GM12892 (cell line): ENCODE data around the gene JADE3.

Source experiments
- POLR2AphosphoS5 ChIP-seq: IDR thresholded peaks from 2 replicates; pipeline ENCODE4 v1.6.1; 2011; ENCODE audit warnings: low read depth, low read length, control low read depth
- TAF1 ChIP-seq: IDR thresholded peaks from 2 replicates; pipeline ENCODE4 v1.6.1; 2011; ENCODE audit warnings: low read depth, mild to moderate bottlenecking, control low read depth, low read length, borderline replicate concordance

DNA sequence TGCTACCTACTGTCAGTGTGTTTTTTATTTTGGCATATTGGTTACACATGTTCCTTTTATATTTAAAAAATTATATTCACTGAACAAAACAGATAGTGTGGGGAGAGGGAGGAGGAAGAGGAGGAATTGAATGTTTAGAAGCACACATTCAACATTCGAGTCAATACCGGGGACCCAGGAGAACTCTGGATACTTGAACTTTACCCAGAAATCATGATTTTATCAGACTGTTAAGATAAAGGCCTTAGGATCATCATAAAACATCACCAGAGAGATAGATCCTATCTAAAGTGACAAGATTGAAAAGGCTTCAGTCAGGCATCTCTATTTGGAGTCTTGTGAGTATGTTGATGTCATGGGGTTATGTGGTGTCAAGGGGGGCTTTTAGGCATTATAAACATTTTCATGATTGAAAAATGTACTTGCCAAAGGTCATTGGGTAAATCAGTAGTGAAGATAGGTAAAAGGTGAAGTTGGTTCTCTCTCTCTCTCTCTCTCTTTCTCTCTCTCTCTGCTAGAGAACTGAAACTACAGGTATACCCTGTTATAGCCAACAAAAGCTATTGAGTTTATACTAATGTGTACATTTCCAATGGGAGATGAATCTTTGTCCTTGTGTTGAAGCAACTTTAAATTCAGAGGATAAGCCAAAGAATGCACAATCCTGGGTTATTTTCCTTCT lies 149.2 kb downstream of the JADE3 start:
- TF ChIP-seq TAF1 (no peak), POLR2AphosphoS5 (no peak)
